Measurements from ENCODE around the gene BRWD1. TPM values are rescaled to one million over a fixed set of nuclear protein-coding genes. Genes with fewer than 3 reads are reported as not detected.

Gene BRWD1
- total RNA-seq, 1 donor from 2014 or later: 39.0 TPM

DNA sequence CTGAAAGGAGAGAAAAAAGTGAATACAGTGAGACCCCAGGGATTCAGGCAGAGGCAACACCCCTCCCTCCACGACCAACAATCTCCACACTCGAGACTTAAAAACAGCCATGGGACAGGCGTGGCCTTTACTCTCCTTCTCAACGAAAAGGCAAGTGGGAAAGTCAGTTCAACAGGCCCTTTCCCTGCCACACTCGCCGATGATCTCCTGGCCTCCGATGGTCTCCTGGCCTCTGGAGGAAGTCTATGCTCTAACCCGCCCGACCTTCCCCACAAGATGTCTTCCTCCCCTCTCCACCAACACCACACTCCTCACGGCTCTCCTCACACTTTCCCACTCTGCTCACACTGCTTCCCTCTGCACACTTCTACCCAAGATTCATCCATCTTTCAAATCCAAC is 137.8 kb downstream of the BRWD1 start:
- H3K36me3 ChIP-seq: peaks cover 25% of the 10 kb centered on the region
- TF ChIP-seq, protein P1, sequence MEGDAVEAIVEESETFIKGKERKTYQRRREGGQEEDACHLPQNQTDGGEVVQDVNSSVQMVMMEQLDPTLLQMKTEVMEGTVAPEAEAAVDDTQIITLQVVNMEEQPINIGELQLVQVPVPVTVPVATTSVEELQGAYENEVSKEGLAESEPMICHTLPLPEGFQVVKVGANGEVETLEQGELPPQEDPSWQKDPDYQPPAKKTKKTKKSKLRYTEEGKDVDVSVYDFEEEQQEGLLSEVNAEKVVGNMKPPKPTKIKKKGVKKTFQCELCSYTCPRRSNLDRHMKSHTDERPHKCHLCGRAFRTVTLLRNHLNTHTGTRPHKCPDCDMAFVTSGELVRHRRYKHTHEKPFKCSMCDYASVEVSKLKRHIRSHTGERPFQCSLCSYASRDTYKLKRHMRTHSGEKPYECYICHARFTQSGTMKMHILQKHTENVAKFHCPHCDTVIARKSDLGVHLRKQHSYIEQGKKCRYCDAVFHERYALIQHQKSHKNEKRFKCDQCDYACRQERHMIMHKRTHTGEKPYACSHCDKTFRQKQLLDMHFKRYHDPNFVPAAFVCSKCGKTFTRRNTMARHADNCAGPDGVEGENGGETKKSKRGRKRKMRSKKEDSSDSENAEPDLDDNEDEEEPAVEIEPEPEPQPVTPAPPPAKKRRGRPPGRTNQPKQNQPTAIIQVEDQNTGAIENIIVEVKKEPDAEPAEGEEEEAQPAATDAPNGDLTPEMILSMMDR (IDR thresholded peaks at IDR 0.05): no peak
- no peaks in the 10 kb centered on the region for H3K4me1 ChIP-seq
- no peak overlapping the region for H3K4me3 ChIP-seq
- no peaks in the 10 kb centered on the region for H3K9me3 ChIP-seq
- intact Hi-C loops (cut with DNase I): no loop called here
- DNase-seq (no peak), ATAC-seq (no peak)
- H3K27ac ChIP-seq: no peak overlapping the region
- H3K27me3 ChIP-seq (ENCODE audit: low read depth): no peaks in the 10 kb centered on the region

DNA sequence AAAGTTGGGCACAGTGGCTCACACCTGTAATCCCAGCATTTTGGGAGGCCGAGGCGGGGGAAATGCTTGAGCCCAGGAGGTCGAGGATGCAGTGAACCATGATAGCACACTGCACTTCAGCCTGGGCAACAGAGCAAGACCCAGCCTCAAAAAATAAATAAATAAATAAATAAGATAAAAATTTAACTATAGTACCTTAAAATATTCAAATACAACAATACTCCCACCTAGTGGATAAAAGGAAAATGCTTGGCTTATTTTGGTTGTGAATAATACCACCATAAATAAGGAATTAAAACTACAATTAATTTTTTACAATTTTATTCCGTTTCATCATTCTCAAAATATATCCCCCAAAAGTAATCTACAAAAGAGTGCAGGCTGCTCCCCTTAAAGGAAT is 138.3 kb downstream of the BRWD1 start:
- Histone ChIP-seq H3K4me3 (no peak overlapping the region), H3K27ac (no peak overlapping the region), H3K4me1 (no peaks in the 10 kb centered on the region), H3K9me3 (no peaks in the 10 kb centered on the region), H3K27me3 (ENCODE audit: low read depth) (no peaks in the 10 kb centered on the region), H3K36me3 (peaks cover 25% of the 10 kb centered on the region)
- TF ChIP-seq, protein P1 (IDR thresholded peaks at IDR 0.05): peak; percentile 51
- intact Hi-C loops (cut with DNase I): no loop called here
- DNase-seq (no peak), ATAC-seq (no peak)

GRCh38 chr21:39173716-39174680 is 139.4 kb downstream of the BRWD1 start:
- ATAC-seq: no peak
- Histone ChIP-seq H3K9me3 (no peaks in the 10 kb centered on the region), H3K4me1 (no peaks in the 10 kb centered on the region), H3K4me3 (no peak overlapping the region), H3K27ac (no peak overlapping the region), H3K27me3 (ENCODE audit: low read depth) (no peaks in the 10 kb centered on the region), H3K36me3 (peaks cover 21% of the 10 kb centered on the region)
- no peak for DNase-seq
- intact Hi-C loops (cut with DNase I): no loop called here
- TF ChIP-seq, protein P1 (IDR thresholded peaks at IDR 0.05): no peak

- H3K4me1 ChIP-seq: no peaks in the 10 kb centered on the region
- H3K36me3 ChIP-seq: peaks cover 21% of the 10 kb centered on the region
- DNase-seq (no peak), ATAC-seq (no peak)
- H3K4me3 ChIP-seq: no peak overlapping the region
- no peak overlapping the region for H3K27ac ChIP-seq
- TF ChIP-seq, protein P1 (IDR thresholded peaks at IDR 0.05): no peak
- peaks cover under 1% of the 10 kb centered on the region for H3K9me3 ChIP-seq
- intact Hi-C loops (cut with DNase I): no loop called here
- H3K27me3 ChIP-seq (ENCODE audit: low read depth): no peaks in the 10 kb centered on the region
Measured at GRCh38 chr21:39169906-39170305, 143.5 kb downstream of the BRWD1 start.

GRCh38 chr21:39168800-39169199 is 144.6 kb downstream of the BRWD1 start:
- H3K27me3 ChIP-seq (ENCODE audit: low read depth): no peaks in the 10 kb centered on the region
- peaks cover 15% of the 10 kb centered on the region for H3K36me3 ChIP-seq
- TF ChIP-seq, protein P1 (IDR thresholded peaks at IDR 0.05): no peak
- intact Hi-C loops (cut with DNase I): no loop called here
- DNase-seq (no peak), ATAC-seq (no peak)
- no peak overlapping the region for H3K4me3 ChIP-seq
- peaks cover 10% of the 10 kb centered on the region for H3K9me3 ChIP-seq
- H3K4me1 ChIP-seq: no peaks in the 10 kb centered on the region
- H3K27ac ChIP-seq: no peak overlapping the region
